T-helper 1 cell treated with Interleukin-12 subunit alpha and Interleukin-12 subunit beta and Interleukin-4 antibody, amounts not matched to agents 30 ng/mL and 1 ng/mL, for 36 hours (primary cell): ENCODE measurements around the gene FHAD1. TPM values are rescaled to one million over a fixed set of nuclear protein-coding genes. Genes with fewer than 3 reads are reported as not detected.

ENCODE experiments used
- intact Hi-C: fragments of 100-400 bp; cut with micrococcal nuclease; formaldehyde crosslinking; loops from one replicate; pipeline ENCODE4 v1.15.1; 2024
- total RNA-seq: library from RNA; stranded (reverse); gene quantifications from 2 replicates; pipeline ENCODE4 v1.2.3, GENCODE V29; 2022

FHAD1 gene
- total RNA-seq, 1 donor from 2014 or later = not detected

DNA sequence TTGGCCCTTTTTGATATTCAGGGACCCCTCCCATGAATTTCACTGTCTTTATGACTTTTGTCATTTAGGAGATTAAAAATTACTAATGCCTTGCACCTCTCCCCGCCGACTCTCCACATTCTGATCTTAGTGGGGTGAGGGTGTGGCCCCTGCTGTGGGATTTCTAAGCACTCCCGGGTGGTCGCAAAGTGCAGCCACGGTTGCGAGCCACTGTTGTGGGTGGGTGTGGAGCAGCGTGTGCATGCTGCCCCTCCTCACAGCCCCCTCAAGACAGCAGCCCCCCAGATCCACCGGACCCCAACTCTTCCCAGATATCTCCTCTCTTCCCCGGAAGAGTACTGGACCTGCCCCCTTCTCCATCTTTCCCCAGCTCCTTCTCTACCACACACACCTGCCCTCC lies 96.1 kb downstream of the FHAD1 start:
- intact Hi-C loops = no loop called here

DNA sequence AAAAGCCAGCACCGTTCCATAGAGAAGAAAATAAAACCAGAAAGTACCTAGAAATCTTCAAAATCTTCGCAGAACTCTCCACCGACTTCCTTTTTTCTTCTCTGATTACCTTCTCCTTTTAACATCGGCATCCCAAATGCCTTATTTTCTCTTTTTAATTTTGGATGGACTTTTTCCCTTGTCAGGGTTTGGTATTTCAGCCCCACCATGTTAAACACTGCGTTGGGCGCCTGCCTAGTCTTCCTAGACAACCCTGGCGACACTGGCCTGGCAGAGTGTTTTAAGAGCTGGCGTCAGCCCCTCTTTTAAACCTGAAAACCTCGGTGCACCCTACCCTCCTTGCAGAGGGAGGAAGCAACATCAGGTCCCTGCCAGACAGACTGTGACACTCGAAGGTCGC lies 96.7 kb downstream of the FHAD1 start:
- intact Hi-C loops = no loop called here

DNA sequence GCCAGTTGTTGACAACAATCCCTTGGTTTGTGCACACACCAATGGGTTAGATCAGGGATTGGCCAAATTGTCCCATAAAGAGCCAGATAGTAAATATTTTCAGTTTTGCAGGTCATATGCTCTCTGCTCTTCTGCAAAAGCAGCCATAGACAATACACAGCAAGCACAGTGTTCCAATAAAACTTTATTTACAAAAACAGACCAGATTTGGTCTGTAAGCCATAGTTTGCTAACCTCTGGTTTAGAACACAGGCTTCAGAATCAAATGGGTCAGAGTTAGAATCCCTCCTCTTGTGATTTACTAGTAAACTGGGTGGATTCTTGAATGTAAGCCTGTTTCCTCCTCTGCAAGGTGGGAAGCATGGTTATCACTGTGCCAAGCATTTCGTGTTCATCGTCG lies 97.4 kb downstream of the FHAD1 start:
- intact Hi-C loops = no loop called here

DNA sequence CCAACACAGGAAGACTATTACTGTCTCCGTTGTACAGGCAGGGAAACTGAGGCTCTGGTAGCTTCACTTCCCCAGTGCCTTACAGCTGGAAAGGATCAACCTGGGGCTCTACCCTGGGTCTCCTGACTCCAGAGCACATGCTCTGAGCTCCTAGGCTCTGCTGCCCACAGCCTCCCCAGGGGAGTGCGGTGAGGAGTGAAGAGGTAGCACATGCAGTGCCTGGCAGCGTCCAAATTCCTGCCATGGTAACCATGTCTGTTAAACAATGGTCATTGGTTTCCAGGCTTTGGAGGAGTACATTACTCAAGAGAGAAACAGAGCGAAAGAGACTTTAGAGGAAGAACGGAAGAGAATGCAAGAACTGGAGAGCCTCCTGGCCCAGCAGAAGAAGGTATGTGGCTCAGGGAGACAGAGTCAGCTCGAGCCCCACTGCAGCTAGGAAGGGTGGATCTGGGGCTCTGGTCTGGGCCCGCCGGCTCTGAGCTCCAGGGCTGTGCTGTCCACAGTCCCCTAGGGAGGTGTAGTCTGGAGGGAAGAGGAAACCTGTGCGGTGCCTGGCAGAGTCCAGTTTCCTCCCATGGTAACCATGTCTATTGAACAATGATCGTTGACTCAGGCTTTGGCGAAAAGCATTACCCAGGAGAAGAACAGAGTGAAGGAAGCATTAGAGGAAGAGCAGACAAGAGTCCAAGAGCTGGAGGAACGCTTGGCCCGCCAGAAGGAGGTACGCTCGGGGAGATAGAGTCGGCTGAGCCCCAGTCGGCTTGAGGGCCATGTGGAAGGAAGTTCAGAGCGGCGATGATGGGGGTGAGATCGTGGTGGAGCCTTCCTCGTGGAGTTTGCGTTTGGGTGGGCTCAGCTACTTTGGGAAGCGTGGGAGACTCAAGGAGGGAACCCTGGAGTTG lies 98.0 kb downstream of the FHAD1 start:
- intact Hi-C loops = no loop called here

DNA sequence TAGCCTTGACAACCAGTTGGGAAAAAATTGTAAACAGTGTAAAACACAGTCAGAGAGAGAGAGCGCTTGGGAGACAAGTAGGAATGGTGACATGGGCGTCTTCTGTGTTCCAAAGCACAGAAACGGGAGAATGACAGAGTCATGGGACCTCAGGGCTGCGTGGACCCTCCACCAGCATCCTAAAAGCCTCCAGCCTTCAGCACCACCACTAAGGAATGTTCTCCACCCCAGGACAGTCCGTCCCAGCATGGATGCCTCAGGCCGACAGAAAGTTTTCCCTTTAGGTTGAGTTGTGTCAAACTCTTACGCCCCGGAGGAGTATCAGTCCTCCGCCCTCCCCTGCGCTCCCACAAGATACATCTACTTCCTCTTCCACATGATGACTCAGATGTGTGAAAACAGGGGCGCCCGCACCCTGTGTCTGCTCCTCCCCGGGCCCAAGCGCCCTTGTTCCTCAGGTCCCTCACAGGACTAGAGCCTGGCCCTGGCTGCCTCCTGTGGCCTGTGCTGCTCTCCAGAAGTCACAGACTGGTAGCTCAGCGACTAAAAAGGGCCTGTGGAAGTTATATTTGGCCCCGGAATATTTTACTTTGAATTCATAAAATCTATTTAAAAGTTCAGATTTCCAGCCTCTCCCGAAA lies 98.8 kb downstream of the FHAD1 start:
- intact Hi-C loops = loop anchor here (2.0 kb wide), 4 partner anchors 23 to 97 kb away; partner anchors contain the start of gene EFHD2

DNA sequence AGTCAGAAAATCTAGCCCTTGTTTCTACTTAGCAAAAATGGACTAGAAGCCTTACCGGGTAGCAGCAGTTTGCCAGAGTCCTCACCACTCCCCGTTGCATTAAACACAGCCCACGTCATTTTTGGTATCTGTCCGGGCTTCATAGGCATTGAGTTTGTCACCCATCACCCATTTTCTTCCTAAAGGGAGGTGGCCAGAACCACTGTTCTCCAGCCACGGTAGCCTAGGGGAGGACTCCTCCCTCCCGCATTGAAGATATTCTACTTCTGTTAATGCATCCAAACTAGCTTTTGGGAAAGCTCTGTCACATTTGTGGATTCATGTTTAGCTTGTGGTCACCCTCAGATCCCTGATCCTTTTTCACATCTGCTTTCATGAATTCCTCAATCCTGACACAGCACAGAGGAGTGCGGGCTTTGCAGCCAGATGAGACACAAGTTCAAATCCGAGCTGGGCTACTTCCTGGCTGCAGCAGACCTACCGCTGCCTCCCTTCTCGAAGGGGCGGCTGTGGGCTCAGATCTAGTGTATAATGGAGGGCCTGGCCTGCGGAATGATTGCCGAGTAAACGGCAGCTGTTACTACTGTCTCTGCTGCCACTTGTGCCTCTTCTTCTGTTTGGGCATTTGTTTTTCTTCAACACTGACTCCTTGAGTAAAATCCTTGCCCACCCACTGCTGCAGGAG lies 99.5 kb downstream of the FHAD1 start:
- intact Hi-C loops = loop anchor here (2.0 kb wide), 4 partner anchors 24 to 98 kb away; partner anchors contain the start of gene EFHD2

DNA sequence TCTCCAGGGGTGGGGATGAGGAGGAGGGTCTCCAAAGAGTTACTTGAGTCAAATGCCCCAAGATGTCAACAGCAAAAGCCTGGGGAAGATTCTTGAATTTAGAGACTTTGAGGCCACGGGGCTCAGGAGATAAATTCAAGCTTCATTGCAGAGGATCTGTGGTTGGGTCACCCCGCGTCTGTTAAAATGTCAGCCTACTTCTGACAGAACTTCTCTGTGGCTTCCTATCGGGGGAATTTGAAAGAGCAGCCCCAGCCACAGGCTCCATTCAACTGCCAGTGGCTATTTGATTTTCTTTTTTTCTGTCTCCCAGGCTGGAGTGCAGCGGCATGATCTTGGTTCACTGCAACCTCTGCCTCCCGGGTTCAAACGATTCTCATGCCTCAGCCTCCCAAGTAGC lies 100.2 kb downstream of the FHAD1 start:
- intact Hi-C loops = loop anchor here (2.0 kb wide), 4 partner anchors 24 to 98 kb away; partner anchors contain the start of gene EFHD2

DNA sequence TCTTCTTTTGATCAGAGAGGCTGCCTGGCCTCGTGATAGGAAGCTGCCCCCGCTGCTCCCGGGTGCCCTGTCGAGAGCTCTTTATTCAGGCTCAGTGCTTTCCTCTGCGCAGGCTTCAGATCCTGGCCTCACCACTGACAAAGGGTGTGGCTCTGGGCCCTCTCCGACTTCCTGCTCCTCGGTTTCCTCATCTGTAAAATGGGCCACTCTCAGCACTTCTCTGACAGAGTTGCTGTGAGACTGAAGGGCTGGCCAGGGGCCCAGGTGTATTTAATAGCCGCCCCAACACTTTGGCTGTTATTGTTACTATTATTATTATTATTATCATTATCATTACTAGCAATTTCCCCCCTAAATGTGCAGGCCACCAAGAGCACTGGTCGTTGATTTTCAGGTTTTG lies 101.6 kb downstream of the FHAD1 start:
- intact Hi-C loops = no loop called here

DNA sequence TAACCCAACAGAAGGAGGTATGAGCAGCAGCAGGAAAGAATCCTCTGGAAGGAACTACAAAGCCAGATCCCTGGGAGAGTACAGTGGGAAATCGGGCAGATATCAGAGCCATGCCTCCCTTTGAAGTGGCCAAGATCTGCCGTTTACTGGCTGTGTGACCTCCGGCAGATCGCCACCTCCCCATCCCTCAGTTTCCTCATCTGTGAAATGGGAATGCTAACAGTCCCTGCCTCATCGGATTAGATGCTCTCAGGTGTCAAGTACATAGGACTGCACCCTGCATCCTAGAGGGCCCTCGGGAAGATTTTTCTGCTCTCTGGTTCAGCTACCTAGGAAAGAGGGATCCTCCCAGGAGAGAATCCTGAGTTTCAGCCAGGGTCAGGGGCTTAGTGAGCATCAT lies 102.1 kb downstream of the FHAD1 start:
- intact Hi-C loops = no loop called here

DNA sequence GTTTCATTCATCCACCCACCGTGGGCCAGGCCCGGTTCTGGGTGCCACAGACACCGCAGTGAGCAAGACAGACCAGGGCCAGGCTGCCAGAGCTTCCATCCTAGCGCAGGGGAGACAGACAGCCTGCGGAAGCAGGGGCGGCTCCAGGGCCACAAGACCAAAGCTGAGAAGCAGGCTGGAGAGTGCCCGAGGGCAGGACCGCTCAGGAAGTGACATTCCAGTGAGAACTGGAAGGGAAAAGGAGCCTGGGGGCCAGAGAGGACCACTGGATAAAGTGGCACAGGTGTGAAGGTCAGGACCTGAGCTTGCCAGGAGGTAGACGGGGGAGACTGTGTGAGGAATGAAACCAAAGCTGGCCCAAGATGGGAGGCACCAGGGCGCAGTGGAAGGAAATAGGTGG lies 103.1 kb downstream of the FHAD1 start:
- intact Hi-C loops = no loop called here

DNA sequence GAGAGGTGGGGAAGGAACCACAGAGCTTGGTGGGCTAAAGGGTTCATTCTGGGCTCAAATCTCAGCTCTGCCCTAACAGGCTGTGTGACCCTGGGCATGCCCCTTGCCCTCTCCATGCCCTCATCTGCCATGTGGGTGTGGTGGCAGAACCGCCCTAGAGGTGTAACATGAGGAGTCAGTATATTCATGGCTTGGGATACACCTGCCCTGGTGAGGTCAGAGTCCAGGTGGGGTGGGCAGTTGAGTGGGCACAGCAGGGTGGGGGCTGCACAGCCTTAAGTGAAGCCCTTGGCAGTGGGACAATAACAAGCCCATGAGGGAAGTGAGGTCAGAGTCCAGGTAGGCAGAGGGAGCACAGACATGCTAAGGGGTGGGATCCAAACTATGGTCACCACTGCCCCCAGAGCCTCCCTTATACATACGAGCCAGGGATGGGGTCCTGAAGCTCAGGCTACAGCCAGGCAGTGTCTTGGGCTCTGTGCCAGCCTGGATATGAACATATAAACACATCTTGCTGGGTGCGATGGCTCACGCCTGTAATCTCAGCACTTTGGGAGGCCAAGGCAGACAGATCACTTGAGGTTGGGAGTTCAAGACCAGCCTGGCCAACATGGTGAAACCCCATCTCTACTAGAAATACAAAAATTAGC lies 103.7 kb downstream of the FHAD1 start:
- intact Hi-C loops = no loop called here

DNA sequence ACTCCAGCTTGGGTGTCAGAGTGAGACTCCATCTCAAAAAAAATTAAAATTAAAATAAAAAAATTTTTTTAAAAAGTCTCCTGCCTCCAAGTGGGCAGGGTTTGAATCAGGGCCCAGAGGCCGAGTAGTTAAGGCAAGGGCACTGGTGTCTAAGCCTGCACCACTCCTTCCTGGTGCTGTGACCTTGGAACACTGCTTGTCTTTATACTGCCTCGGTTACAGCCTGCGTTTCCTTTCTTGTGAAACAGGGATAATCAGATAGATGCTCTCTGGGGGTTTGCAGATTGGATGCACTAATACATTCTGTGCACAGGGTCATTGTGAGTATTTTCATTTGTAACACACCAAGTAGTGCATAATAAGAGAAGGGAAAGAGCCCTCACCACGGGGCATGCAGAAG lies 104.3 kb downstream of the FHAD1 start:
- intact Hi-C loops = no loop called here

DNA sequence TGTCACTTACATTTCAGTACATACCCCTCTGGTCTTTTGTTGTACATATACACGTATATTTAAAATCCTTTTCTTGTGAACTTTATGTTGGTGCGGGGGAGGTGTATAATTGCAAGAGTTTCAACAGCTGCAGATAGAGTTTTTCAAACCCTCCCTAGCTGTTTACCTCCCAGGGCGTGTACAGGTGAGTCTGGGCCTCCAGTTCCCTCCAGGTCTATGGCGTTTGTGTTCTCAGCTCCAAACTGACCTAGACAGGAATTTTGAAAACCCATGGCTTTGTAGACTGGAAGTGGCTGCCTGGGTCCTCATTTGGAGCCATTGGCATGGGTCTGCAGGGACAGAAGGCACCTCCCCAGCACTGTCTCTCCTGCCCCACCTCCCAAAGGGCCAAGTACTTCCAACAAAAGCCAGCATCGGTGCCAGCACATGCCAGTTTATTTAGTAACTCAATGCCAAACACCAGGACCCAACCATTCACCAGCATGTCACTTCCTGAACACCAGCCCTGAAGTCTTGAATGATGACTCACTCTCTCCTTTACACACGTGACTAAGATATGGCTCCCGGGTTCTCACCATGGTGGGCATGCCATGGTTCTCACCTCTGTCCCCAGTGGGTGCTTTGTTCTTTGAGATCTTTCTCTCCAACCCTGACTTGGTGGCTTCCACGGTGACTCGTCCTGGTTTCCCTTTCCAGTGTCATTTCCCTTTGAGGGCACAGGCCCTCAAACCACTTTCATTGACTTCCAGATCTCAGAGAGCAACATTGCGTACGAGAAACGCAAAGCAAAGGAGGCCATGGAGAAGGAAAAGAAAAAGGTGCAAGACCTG lies 105.3 kb downstream of the FHAD1 start:
- intact Hi-C loops = no loop called here

DNA sequence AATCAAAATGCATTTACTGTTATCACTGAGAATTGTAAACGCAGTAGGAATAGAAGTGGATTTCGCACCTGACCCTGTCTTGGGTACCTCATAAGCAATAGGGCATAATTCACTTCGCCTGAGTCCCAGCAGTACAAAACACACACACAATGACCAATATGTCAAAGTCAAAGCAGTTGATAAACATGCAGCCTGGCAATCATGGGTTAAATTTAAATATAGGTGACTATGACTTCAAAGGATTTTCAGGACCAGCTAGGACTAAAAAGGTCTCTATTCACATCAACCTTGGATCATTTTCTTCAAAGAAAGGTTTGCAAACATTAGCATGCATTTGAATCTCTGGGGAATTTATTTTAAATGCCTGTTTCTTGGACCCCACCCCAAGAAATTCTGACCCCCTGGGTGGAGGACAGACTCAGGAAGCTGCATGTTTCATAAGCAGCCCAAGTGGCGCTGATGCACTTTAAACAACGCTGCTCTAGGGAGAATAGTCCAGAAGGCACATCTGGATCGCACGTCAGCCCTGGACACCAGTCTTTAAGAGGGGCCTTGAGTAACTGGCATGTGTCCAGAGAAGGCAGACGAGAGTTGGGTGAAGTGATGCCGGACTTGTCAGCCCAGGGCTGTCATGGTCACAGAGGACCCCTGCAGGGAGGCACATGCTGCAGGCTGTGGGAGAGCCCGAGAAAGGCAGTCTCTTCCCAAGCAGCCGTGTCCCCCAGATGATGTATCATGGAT lies 107.0 kb downstream of the FHAD1 start:
- intact Hi-C loops = no loop called here

DNA sequence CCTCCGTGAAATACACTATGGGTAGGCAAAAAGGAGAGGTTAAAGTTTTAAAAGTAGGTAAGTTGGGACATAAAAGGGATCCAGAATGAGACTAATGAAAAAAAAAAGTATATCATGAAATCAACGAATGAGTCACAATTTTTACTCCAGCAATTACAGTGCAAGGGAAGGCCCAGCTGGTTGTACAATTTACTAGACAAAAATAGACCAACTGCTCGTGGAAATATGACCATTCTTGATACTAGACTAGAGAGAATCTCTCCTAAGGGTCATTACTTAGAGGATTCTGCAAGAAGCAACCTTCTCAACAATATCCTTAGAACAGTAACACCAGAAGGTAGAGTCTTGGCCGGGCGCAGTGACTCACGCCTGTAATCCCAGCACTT lies 107.5 kb downstream of the FHAD1 start:
- intact Hi-C loops = no loop called here

DNA sequence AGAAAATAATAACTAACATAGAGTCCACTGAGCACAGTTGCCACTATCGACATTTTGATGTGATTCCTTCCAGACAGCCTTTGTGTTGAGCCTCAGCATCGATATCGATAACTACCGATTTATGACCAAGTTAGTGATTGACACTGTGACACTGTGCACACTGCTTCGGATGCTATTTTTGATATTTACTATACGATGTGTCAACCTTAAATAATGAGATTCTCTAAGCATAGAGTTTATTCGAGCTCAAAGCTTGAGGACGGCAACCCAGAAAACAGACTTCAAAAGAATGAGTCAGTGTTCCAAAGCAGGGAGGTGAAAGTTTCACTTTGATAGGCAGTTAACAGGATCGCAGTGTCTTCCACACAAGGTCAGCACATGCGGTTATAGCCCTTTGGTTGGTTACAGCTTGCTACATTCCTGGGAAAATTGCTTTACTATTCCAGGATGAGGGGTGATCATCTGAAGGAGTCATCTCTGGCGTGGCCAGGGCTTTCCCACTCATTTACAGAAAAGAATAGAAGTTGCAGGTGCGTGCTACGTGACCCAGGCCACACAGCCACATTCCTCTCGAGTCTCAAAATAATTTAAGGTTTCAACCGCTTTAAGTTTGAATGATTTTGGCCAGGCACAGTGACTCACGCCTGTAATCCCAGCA lies 109.1 kb downstream of the FHAD1 start:
- intact Hi-C loops = no loop called here

DNA sequence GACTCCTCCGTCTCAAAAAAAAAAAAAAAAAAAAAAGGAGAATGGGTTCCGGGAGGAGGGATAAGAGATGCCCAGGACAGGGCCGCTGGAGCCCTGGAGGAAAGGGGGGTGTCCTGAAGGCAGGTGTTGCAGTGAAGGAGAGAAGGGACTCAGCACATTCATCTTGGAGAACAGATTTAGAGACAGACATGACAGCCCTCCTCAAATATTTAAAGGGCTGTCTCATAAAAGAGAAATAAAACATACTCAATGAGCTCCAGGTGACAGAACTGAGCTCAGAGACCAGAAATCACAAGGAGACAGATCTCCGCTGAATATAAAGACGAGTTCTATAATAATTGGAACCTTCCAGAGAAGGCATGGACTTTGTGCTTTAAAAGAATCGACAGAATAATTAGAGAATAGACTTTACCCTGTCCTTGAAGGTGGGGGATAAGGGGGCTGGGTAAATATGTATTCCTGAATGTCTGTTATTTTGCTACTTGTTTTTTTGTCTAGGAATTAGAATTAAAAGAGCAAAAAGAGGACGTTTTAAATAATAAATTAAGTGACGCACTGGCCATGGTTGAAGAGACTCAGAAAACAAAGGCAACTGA lies 110.7 kb downstream of the FHAD1 start:
- intact Hi-C loops = no loop called here

DNA sequence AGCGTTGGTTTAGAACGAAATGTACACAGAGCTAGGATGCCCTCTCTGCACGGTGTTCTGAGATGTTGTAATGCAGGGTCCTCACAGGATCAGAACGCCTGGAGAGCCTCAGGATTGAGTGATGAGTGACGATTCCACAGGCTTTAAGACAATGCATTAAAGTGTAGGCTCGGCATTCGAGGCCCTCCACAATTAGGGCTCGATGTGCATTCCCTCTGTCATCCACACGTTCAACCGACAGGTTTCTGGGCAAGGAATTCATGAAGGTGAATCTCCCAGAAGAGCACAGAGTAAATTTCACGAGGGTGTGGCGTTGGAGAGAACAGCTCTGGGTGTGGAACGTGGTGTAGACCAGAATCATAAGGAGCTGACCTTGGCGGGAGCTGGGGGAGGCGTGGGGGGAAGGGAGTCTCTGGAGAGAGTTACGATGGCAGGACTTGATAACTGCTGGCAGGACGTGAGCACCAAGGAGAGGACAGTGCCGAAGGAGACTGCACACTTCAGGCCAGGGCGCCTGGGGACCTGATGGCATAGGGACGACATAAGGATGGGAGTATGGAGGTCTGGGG lies 111.6 kb downstream of the FHAD1 start:
- intact Hi-C loops = no loop called here

DNA sequence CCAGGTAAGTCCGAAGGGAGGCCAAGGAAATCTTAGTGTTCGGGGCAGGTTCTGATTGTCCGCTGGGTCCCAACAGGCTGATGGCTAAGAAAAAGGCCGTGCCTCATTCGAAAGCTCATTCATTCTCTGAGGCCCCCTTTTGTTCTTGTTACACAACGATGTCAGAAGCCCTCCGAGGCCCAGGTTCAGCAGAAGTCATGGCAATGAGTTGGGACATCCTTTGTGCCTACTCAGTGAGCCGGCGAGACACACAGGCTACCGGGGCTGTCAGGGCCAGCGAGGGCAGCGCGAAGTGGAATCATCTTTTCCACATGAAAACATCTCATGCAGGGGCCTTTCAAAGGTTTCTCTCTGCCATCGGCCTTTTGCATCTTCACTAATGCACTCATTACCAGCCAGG lies 113.7 kb downstream of the FHAD1 start:
- intact Hi-C loops = no loop called here
